Measurements from ENCODE around the gene LRRC8E.
"Not testable (repeated sequence)": the region's sequence is repeated elsewhere in the genome, so short reads cannot be mapped to it uniquely, and the experiment has no call there.

Gene LRRC8E

GRCh38 chr19:7927605-7928333 lies 39.5 kb downstream of the LRRC8E start:
- Histone ChIP-seq H2AK5ac (ENCODE audit: low read length) (no peak overlapping the region), H3K23ac (ENCODE audit: low read length) (no peak overlapping the region), H2BK5ac (ENCODE audit: low read length) (no peak overlapping the region), H3K9ac (ENCODE audit: low read length) (no peak overlapping the region), H3K79me1 (ENCODE audit: low read length) (no peaks in the 10 kb centered on the region), H2BK15ac (replicated peaks; ENCODE audit: low read depth) (no peak overlapping the region), H4K5ac (ENCODE audit: low read length) (no peak overlapping the region), H3K4ac (ENCODE audit: low read depth, low read length) (no peak overlapping the region), H3K56ac (ENCODE audit: low read length) (no peak overlapping the region), H3K36me3 (ENCODE audit: control insufficient read depth, insufficient read depth, low read length) (peaks cover 5% of the 10 kb centered on the region), H3K27me3 (ENCODE audit: insufficient read depth, low read length, poor library complexity) (no peaks in the 10 kb centered on the region), H3K27ac (ENCODE audit: low read depth, low read length) (no peak overlapping the region), H2BK120ac (ENCODE audit: low read depth, low read length) (no peak overlapping the region), H3K18ac (ENCODE audit: low read length) (no peak overlapping the region), H3K4me2 (ENCODE audit: low read length) (no peak overlapping the region), H3K4me3 (ENCODE audit: low read length) (no peak overlapping the region), H3K4me1 (ENCODE audit: control insufficient read depth, low read depth, low read length) (no peaks in the 10 kb centered on the region), H4K8ac (ENCODE audit: low read depth, low read length) (no peak overlapping the region), H3K79me2 (ENCODE audit: control insufficient read depth, insufficient read depth, low read length) (no peaks in the 10 kb centered on the region)
- no peak for DNase-seq
- WGBS (ENCODE audit: extremely low coverage, insufficient coverage, low lambda C conversion rate), result no CpG with 5 or more reads among the region's 23 CpGs

GRCh38 chr19:7928334-7928706 lies 40.0 kb downstream of the LRRC8E start:
- WGBS (ENCODE audit: extremely low coverage, insufficient coverage, low lambda C conversion rate), result no CpG with 5 or more reads among the region's 9 CpGs
- H3K4me3 ChIP-seq (ENCODE audit: low read length), result no peak overlapping the region

GRCh38 chr19:7928741-7929701 lies 40.7 kb downstream of the LRRC8E start:
- no CpG with 5 or more reads among the region's 24 CpGs for WGBS (ENCODE audit: extremely low coverage, insufficient coverage, low lambda C conversion rate)
- H2BK120ac ChIP-seq (ENCODE audit: low read depth, low read length), result no peak overlapping the region
- H4K5ac ChIP-seq (ENCODE audit: low read length), result no peak overlapping the region

More at GRCh38 chr19:7928334-7928706, 40.0 kb downstream of the LRRC8E start:
- Histone ChIP-seq H3K79me1 (ENCODE audit: low read length) (no peaks in the 10 kb centered on the region), H3K56ac (ENCODE audit: low read length) (no peak overlapping the region), H3K27ac (ENCODE audit: low read depth, low read length) (no peak overlapping the region), H3K9ac (ENCODE audit: low read length) (no peak overlapping the region), H2BK5ac (ENCODE audit: low read length) (no peak overlapping the region), H2BK15ac (replicated peaks; ENCODE audit: low read depth) (no peak overlapping the region), H4K8ac (ENCODE audit: low read depth, low read length) (no peak overlapping the region), H3K27me3 (ENCODE audit: insufficient read depth, low read length, poor library complexity) (no peaks in the 10 kb centered on the region), H4K5ac (ENCODE audit: low read length) (no peak overlapping the region), H2AK5ac (ENCODE audit: low read length) (no peak overlapping the region), H3K4me2 (ENCODE audit: low read length) (no peak overlapping the region), H3K79me2 (ENCODE audit: control insufficient read depth, insufficient read depth, low read length) (no peaks in the 10 kb centered on the region), H3K18ac (ENCODE audit: low read length) (no peak overlapping the region), H3K23ac (ENCODE audit: low read length) (no peak overlapping the region), H3K4me1 (ENCODE audit: control insufficient read depth, low read depth, low read length) (no peaks in the 10 kb centered on the region), H3K4ac (ENCODE audit: low read depth, low read length) (no peak overlapping the region), H3K36me3 (ENCODE audit: control insufficient read depth, insufficient read depth, low read length) (peaks cover 7% of the 10 kb centered on the region), H2BK120ac (ENCODE audit: low read depth, low read length) (no peak overlapping the region)
- no peak for DNase-seq

GRCh38 chr19:7930030-7930429 lies 41.7 kb downstream of the LRRC8E start:
- DNase-seq; H3K4ac ChIP-seq (ENCODE audit: low read depth, low read length); H3K27me3 ChIP-seq (ENCODE audit: insufficient read depth, low read length, poor library complexity); H2BK120ac ChIP-seq (ENCODE audit: low read depth, low read length); H3K27ac ChIP-seq (ENCODE audit: low read depth, low read length); H3K79me1 ChIP-seq (ENCODE audit: low read length); H4K8ac ChIP-seq (ENCODE audit: low read depth, low read length); H3K4me3 ChIP-seq (ENCODE audit: low read length); H4K5ac ChIP-seq (ENCODE audit: low read length); H3K18ac ChIP-seq (ENCODE audit: low read length); H3K4me1 ChIP-seq (ENCODE audit: control insufficient read depth, low read depth, low read length); H3K4me2 ChIP-seq (ENCODE audit: low read length); H3K23ac ChIP-seq (ENCODE audit: low read length); H3K56ac ChIP-seq (ENCODE audit: low read length); H3K79me2 ChIP-seq (ENCODE audit: control insufficient read depth, insufficient read depth, low read length); H3K9ac ChIP-seq (ENCODE audit: low read length); H2BK5ac ChIP-seq (ENCODE audit: low read length); H2BK15ac ChIP-seq (replicated peaks; ENCODE audit: low read depth); H2AK5ac ChIP-seq (ENCODE audit: low read length): not testable (repeated sequence)
- no CpG with 5 or more reads among the region's 11 CpGs for WGBS (ENCODE audit: extremely low coverage, insufficient coverage, low lambda C conversion rate)
- H3K36me3 ChIP-seq (ENCODE audit: control insufficient read depth, insufficient read depth, low read length), result peaks cover 10% of the 10 kb centered on the region

More at GRCh38 chr19:7928741-7929701, 40.7 kb downstream of the LRRC8E start:
- Histone ChIP-seq H3K23ac (ENCODE audit: low read length) (no peak overlapping the region), H3K36me3 (ENCODE audit: control insufficient read depth, insufficient read depth, low read length) (peaks cover 8% of the 10 kb centered on the region), H3K4me3 (ENCODE audit: low read length) (no peak overlapping the region), H2AK5ac (ENCODE audit: low read length) (no peak overlapping the region), H4K8ac (ENCODE audit: low read depth, low read length) (no peak overlapping the region), H2BK15ac (replicated peaks; ENCODE audit: low read depth) (no peak overlapping the region), H3K4ac (ENCODE audit: low read depth, low read length) (no peak overlapping the region), H3K79me1 (ENCODE audit: low read length) (no peaks in the 10 kb centered on the region), H3K18ac (ENCODE audit: low read length) (no peak overlapping the region), H3K9ac (ENCODE audit: low read length) (no peak overlapping the region), H3K27me3 (ENCODE audit: insufficient read depth, low read length, poor library complexity) (no peaks in the 10 kb centered on the region), H3K56ac (ENCODE audit: low read length) (no peak overlapping the region), H2BK5ac (ENCODE audit: low read length) (no peak overlapping the region), H3K4me1 (ENCODE audit: control insufficient read depth, low read depth, low read length) (no peaks in the 10 kb centered on the region), H3K27ac (ENCODE audit: low read depth, low read length) (no peak overlapping the region), H3K79me2 (ENCODE audit: control insufficient read depth, insufficient read depth, low read length) (no peaks in the 10 kb centered on the region), H3K4me2 (ENCODE audit: low read length) (no peak overlapping the region)
- peak; percentile 91 for DNase-seq

- no CpG with 5 or more reads among the region's 7 CpGs for WGBS (ENCODE audit: extremely low coverage, insufficient coverage, low lambda C conversion rate)
- no peak overlapping the region for H2BK120ac ChIP-seq (ENCODE audit: low read depth, low read length)
Observed at GRCh38 chr19:7930765-7931164, 42.5 kb downstream of the LRRC8E start.

More at GRCh38 chr19:7930765-7931164, 42.5 kb downstream of the LRRC8E start:
- Histone ChIP-seq H3K27me3 (ENCODE audit: insufficient read depth, low read length, poor library complexity) (no peaks in the 10 kb centered on the region), H2BK15ac (replicated peaks; ENCODE audit: low read depth) (no peak overlapping the region), H3K36me3 (ENCODE audit: control insufficient read depth, insufficient read depth, low read length) (peaks cover 11% of the 10 kb centered on the region), H3K79me1 (ENCODE audit: low read length) (no peaks in the 10 kb centered on the region), H3K27ac (ENCODE audit: low read depth, low read length) (no peak overlapping the region), H3K23ac (ENCODE audit: low read length) (no peak overlapping the region), H3K4me3 (ENCODE audit: low read length) (no peak overlapping the region), H2BK5ac (ENCODE audit: low read length) (no peak overlapping the region), H3K4me2 (ENCODE audit: low read length) (no peak overlapping the region), H3K79me2 (ENCODE audit: control insufficient read depth, insufficient read depth, low read length) (no peaks in the 10 kb centered on the region), H3K4ac (ENCODE audit: low read depth, low read length) (no peak overlapping the region), H3K4me1 (ENCODE audit: control insufficient read depth, low read depth, low read length) (no peaks in the 10 kb centered on the region), H3K9ac (ENCODE audit: low read length) (no peak overlapping the region), H2AK5ac (ENCODE audit: low read length) (no peak overlapping the region), H3K18ac (ENCODE audit: low read length) (no peak overlapping the region), H4K5ac (ENCODE audit: low read length) (no peak overlapping the region), H3K56ac (ENCODE audit: low read length) (no peak overlapping the region), H4K8ac (ENCODE audit: low read depth, low read length) (no peak overlapping the region)
- DNase-seq, result no peak
